HG03571 (cell line): ENCODE measurements around the gene DEPDC1B.
"Not testable (repeated sequence)": the region's sequence is repeated elsewhere in the genome, so short reads cannot be mapped to it uniquely, and the experiment has no call there.

ENCODE experiments used
- ATAC-seq: cut with Tn5 transposase; IDR thresholded peaks from one replicate; pipeline ENCODE4 v1.9.1; 2021; ENCODE audit not compliant: unreplicated experiment

Gene DEPDC1B

DNA sequence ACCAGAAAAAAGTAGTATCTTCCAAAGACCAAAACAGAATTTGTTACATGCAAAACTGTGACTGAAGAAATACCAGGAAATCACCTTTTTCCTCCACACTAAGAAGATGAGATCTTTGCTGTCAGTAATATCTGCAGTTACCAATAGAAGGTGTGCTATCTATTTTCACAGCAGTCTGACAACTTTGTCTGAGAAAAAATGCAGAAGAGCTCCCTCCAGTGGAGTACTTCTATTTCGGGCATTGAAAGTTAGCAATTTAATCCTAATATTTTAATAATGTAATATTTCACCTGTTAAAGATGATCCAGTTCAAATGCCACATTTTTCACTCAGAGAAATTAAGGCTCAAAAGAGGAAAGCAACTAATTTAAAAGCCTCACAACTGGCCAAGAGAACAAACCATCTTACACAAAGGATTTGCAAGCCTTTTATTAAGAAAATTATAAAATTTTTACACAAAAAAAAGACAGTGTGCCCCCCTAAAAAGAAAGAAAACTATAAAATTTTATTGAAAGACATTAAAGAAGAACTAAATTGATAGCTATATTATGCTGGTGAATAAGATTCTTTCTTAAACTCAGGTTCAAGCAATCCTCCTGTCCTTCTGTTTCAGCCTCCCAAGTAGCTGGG lies 50.6 kb downstream of the DEPDC1B start:
- peak; percentile 64 for ATAC-seq

DNA sequence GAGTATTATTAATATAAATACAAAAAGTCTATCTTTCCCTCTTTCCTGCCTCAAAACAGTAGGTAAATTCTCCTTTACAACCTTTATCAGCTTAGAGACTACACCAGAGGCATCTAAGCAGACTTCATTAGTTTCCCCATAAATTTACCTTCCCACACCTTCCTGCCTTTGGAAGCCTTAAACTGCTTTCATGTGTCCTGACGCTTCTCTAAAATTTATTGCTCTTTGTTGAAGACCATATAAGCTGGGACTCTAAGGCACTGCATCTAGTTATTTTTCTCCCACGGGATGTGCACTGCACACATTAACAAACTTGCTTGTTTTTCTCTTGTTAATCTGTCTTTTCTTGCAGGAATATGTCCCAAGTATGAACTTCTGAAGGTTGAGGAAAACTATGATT lies 51.8 kb downstream of the DEPDC1B start:
- no peak for ATAC-seq

DNA sequence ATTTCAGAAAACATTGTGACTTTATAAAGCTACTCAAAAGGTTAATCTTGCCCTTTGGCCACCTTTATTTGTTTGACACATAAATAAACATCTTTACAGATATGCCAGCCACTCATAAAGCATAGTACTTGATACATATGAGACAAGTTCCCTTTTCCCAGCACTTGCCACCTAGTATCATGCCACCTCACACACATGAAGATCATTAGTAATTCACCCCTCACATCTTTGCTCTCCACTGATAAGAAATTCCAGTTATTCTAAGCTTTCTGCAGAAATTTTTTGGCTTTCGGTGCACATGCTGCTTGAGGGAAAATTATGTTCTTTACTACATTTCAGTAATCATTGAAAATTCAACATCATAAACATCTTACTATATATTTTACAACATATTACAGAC lies 59.1 kb downstream of the DEPDC1B start:
- ATAC-seq = no peak

DNA sequence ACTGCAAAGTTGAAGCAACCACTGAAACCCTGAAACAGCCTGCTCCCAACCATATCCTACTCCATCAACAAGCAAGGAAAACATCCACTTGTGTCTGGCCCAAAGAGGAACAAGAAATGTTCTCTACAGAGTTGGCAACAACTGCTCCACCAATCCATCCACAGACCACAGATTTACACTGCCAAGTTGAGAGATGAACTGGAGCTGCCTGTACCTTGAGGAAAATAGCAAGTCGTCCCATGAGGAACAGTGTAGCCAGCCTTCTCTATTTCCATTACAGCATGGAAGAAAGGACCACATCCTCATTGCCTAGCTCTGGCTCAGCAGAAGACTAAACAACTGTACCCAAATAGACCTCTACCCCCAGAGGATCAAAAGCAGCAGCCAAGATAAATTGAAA lies 60.4 kb downstream of the DEPDC1B start:
- no peak for ATAC-seq

DNA sequence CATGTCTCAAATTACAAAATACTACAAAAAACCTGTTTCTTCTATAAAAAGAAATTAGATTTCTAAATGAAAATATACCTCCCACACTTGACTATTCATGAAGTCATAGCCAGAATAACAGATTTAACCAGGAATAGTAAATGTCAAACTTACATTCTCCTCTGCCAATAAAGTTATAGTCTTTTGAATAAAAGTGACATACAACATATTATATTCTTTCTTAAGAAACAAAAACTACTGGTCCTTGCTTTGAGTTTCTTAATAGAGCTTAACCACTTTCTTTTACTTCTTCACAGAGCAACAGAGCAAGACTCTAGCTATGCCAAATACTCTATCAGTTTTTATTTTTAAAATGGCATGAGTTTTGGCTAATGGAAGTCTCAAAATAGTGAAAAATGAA lies 61.7 kb downstream of the DEPDC1B start:
- no peak for ATAC-seq

DNA sequence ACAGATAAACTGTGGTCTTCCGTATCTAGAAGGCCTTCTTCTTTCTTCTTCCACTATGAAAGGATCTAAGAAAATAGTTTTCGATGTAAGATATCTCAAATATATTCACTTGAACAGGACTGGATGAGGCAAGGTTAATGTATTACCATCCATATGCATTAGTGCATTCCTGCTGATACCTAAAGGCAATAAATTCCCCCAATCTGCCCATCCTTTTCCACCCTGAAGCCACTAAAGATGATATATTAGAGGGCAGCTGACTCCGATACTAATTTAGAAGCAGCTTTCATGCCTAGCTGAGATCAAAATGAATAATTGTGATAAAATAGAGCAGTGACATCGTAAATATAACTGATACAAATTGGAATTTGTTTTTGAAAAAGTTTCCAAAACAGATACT lies 63.3 kb downstream of the DEPDC1B start:
- no peak for ATAC-seq

DNA sequence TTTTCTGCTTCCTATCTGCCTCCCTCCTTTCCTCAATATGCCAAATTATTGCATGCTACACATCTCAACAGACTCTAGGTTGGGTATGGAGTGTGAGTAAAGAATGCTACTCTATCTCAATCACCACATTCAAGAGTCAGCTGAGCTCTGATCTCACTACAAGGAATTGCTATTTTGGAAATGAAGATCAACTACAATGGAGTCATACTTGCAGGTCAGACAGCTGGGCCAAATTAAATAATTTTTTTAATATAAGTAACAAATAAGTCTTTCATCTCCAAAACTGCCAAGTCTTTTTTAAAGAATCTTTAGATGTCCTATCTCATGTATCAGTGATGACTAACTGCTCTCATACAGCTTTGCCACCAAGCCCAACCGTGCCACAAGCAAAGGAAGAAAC lies 64.0 kb downstream of the DEPDC1B start:
- no peak for ATAC-seq

DNA sequence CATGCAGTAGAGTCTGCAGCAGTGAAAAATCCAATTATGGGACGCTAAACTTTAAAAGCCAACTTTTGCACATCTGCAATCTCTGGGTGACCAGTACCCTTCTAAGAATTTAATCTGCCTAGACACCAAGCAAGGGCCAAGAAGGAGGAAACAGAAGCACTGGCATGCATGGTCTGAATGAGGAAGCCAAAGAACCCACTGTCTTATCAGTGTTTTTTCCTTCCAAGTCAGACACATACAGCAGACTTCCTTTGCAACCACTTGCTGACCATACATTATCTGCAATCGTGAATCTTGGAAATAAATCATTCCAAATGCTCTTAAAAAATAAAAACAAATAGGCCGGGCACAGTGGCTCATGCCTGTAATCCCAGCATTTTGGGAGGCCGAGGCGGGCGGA lies 65.9 kb downstream of the DEPDC1B start:
- no peak for ATAC-seq

DNA sequence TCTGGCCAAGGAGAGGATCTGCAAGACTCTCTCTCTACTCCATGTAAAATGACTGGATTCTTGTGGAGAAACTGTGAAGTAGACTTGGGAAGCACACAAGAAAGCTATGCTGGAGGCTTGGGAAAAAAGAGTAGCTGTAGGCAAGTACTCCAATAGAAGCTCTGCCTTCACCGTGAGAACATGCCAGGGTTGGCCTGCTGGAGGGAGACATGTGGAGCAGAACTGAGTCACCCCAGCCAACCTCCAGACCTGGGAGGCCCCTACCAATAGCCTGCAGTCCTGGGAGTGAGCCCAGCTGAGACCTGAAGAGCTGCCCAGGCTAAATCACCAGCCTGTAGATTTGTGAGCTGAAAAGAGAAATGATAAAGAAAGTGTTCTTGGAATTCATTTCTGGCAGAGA lies 66.6 kb downstream of the DEPDC1B start:
- no peak for ATAC-seq

DNA sequence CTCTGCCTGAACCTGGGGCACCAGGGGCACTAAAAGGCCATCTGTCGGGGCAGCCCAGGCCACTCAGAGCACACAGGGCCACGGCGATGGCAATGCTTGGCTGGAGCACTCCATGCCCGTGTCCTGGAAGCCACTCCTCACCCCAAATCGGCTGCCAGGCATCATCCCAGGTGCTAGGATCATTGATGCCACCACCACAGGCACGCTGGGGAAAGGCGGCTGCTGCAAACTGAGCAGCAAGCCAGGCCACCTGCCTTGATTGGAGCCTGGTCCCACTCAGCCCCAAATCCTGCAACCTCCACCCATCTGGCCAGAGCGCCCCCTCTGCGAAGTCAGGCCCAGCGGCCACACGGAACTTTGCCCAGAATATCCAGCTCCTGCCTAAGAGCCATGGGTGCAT lies 67.8 kb downstream of the DEPDC1B start:
- no peak for ATAC-seq

DNA sequence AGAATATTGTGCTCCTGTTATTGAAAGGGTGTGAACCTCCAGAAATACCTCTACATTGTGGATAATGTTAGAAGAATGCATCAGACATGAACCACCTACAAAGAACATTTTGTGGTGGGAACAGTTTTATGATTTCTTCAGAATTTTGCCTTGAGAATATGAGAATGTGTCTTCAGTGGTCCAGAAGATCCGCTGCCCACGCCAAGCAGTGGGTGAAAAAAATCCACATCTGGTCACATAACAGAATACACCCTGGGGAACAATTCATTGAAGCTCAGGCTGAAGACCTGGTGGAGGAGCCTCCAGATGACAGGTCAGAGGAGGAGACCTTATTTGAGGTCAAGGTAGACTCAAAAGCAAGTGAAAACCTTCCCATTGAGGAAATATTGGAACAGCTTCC lies 69.1 kb downstream of the DEPDC1B start:
- ATAC-seq = no peak

DNA sequence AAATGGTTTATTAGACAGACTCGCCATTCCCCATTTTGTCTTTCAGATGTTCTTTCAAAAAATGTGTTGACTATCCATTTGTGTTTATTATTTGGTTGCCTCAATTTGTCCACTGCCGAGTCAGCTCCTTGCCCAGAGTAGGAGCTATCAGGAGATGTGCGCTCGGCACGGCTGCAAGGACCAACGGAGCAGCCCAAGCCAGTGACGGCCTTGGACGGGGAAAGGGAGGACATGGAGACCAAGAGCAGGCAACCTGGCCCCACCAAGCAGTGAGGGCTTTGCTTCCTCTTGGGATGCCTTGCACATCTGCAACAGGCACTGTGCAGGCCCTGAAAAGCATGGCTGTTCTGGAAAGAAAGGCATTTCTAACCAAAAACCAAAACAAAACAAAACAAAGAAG lies 69.8 kb downstream of the DEPDC1B start:
- ATAC-seq = no peak

DNA sequence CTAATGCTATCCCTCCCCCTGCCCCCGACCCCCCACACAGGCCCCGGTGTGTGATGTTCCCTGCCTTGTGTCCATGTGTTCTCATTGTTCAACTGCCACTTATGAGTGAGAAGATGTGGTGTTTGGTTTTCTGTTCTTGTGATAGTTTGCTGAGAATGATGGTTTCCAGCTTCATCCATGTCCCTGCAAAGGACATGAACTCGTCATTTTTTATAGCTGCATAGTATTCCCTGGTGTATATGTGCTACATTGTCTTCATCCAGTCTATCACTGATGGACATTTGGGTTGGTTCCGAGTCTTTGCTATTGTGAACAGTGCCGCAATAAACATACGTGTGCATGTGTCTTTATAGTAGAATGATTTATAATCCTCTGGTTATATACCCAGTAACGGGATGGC lies 75.1 kb downstream of the DEPDC1B start:
- not testable (repeated sequence) for ATAC-seq

DNA sequence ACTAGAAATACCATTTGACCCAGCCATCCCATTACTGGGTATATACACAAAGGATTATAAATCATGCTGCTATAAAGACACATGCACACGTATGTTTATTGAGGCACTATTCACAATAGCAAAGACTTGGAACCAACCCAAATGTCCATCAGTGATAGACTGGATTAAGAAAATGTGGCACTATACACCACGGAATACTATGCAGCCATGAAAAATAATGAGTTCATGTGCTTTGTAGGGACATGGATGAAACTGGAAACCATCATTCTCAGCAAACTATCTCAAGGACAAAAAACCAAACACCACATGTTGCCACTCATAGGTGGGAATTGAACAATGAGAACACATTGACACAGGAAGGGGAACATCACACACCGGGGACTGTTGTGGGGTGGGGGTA lies 79.2 kb downstream of the DEPDC1B start:
- not testable (repeated sequence) for ATAC-seq

DNA sequence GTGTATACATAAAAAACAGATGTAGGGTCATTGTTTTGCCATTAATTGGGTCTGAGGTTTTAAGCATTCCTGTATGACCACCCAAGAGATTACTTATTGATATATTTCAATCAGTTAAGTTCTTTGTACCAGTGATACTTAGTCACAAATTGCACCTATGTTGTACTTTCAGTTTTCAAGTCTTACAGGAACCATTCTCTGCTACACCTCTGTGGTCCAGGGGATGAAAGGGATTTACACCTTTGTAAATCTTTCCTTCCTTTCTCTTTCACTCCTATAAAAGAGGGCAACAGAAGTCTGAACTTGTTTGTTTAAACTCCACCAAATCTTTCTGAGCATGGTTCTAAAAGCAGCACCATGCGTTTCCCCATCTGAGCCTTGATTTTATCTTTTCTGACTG lies 86.1 kb downstream of the DEPDC1B start:
- no peak for ATAC-seq

DNA sequence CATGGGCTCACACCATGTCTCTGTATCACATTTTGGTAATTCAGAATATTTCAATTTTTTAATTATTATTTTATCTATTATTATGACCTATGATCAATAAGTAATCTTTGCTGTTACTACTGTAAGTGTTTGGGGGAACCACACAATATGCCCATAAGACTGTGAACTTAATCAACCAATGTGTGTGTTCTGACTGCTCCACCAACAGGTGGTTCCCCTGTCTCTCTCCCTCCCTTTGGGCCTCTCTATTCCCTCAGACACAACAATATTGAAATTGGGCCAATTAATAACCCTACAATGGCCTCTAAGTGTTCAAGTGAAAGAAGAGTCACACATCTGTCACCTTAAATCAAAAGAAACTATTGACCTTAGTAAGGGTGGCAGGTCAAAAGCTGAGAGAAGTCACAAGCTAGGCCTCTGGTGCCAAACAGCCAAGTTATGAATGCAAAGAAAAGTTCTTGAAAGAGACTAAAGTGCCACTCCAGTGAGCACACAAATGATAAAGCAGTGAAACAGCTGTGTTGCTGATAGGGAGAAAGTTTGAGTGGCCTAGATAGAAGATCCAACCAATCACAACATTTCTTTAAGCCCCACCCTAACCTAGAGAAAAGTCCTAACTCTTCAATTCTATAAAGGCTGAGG lies 88.7 kb downstream of the DEPDC1B start:
- no peak for ATAC-seq

DNA sequence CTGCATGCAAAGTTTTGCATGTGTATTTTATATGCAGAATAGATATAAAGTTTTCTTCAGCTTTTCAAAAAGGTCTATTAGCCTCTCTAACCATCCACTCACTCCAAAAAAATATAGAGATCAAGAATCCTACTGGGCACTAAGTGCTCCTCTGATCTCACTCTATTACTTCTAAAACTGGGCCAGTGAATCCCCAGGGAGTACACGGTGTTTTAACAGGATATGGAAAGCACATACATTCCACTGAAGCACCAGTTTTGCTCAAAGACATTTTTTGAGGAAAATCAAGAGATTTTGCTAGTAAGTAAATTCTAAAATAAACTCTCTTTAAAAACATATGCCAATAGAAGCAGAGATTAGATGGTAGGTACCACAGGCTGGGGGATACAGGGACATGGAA lies 95.2 kb downstream of the DEPDC1B start:
- ATAC-seq = no peak

DNA sequence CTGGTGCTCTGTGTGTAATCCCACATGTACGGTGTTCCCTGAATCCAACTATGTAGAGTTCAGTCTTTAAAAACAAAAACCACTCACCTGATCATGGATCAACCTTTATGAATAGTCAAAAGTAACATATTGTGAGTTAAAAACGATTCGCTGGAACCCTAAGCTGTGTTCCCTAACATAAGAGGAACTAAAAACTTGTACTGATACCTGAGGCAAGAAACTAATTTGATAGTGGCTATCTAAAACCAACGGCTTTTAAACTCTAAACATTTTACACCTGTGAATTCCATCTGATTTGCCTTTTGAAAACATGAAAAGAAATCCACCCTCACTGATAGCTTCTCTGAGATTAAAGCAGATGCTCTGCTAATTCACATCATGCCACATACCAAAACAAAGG lies 101.5 kb downstream of the DEPDC1B start:
- ATAC-seq = peak; percentile 58

DNA sequence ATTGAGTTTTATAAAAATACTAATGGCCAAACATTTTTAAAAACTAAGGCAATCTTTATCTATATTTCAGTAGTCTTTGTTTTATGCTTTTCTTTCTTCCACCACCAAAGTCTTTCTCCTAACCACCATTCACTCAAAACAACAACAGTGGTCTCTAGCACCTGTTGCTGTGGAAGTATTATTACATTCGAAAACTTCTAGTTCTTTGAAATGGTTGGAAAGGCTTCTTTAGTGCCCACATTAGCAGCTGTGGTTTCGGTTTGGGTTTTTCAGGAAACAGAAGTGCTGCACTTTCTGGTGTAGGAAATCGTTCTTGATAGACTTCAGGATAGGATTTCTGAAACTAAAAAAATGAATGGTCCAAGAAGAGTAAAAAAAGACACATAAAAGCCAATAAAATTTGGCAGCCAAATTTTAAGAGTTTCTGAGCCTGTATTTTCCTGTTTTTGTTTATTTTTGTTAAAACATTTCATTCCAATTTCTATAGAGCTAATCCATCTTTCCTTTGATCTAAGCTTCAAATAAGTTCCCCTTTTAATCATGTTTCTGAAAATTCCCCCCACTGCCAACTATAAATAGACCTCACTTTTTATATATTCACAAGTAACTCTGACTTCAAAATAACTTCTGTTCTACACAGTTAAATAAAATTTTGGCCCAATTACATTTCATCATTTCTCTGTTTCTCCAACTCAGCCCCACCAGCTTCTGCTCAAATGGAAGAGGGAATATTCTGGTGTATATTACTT lies 102.2 kb downstream of the DEPDC1B start:
- peak; percentile 52 for ATAC-seq

DNA sequence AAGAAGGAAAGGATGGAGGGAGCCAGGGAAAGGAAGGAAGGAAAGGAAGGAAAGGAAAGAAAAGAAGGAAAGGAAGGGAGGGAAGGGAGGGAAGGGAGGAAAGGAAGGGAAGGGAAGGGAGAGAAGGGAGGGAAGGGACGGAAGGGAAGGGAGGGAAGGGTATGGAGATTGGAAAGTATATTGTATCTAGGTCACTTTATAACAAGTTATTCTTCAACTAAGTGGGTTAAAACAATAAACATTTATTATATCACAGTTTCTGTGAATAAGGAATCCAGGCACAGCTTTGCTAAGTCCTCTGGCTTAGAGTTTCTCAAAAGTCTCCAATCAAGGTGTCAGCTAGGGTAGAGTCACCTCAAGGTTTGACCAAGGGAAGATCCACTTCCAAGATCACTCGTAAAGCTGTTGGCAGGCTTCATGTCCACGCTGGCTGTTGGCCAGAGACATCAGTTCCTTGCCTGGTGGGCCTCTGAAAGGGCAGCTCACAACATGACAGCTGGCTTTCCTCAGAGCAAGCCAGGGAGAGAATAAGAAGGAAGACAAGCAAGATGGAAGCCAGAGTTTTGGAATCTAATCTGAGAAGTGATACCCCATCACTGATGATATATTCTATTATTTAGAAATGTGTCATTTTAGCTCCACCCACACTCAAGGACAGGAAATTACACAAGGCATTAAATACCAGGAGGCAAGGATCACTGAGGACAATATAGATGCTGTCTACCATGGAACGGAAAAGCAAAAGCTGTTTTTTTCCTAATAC lies 105.1 kb downstream of the DEPDC1B start:
- ATAC-seq = no peak

DNA sequence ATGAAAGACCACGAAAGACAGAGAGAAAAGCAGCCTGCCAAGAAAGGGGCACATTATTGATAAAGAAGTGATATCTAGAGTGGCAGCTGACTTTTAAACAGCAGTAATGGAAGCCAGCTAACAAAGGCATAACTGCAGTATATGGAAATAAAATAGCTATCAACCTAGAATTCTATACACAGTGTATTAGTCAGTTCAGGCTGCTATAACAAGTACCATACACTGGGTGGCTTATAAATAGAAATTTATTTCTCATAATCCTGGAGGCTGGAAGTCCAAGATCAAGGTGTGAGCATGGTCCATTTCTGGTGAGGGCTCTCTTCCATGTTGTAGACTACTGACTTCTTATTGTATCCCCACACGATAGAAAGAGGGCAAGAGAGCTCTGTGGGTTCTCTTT lies 109.8 kb downstream of the DEPDC1B start:
- no peak for ATAC-seq

DNA sequence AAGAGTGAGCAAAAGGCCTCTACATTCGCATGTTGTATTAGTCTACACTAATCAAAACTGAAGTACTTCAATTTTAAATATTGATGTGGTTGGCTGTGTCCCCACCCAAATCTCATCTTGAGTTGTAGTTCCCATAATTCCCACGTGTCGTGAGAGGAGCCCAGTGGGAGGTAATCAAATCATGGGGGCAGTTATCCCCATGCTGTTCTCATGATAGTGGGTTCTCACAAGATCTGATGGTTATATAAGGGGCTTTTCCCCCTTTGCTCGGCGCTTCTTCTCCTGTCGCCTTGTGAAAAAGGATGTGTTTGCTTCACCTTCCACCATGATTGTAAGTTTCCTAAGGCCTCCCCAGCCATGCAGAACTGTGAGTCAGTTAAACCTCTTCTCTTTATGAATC lies 112.7 kb downstream of the DEPDC1B start:
- ATAC-seq = not testable (repeated sequence)
